ENCODE measurements around the gene LPIN3. TPM values are rescaled to one million over a fixed set of nuclear protein-coding genes. Genes with fewer than 3 reads are reported as not detected.

Gene LPIN3
- total and polyA plus RNA-seq, 2 of the 4 experiments (the other 2 are of a cell fraction), result 2.3 to 8.3 TPM

- in situ Hi-C loops (cut with MboI; ENCODE audit: low sequenced_read_pairs), result loop anchor here (5.0 kb wide), 1 partner anchor 99 kb away; no protein-coding TSS in a partner anchor
Observed at GRCh38 chr20:41331731-41332130, 8.9 kb upstream of the LPIN3 start.

More at GRCh38 chr20:41331731-41332130, 8.9 kb upstream of the LPIN3 start:
- Histone ChIP-seq H3K9me3 (ENCODE audit: control insufficient read depth, insufficient read depth, low read length) (no peaks in the 10 kb centered on the region), H3K4me3 (ENCODE audit: insufficient read depth, low read depth, low read length) (no peak overlapping the region), H3K79me1 (ENCODE audit: low read depth in 1 of 2, low read length in 2 of 2) (peaks cover 0 to 12% of the 10 kb centered on the region in 2 experiments; a peak in 1 of 4 replicates), H3K4me1 (ENCODE audit: control insufficient read depth, insufficient read depth, low read length) (peaks cover 30% of the 10 kb centered on the region), H3K23ac (ENCODE audit: low read depth, low read length) (no peak overlapping the region), H2BK5ac (ENCODE audit: low read depth, low read length, poor library complexity, severe bottlenecking) (no peak overlapping the region), H2AFZ (replicated peaks; ENCODE audit: low read length, poor library complexity) (no peak overlapping the region), H2BK120ac (ENCODE audit: low read depth, low read length) (peak overlapping the region; percentile 80; the same call in 1 of the 2 replicates), H3K36me3 (ENCODE audit: control insufficient read depth, insufficient read depth, low read length) (no peaks in the 10 kb centered on the region), H3K56ac (ENCODE audit: extremely low read depth, insufficient read depth, low read length) (no peak overlapping the region), H2BK15ac (ENCODE audit: low read depth, low read length) (0 out of 3 replicates have a peak overlapping the region, but pooled peaks have one; percentile 47), H3K4ac (ENCODE audit: low read depth, low read length) (0 out of 2 replicates have a peak overlapping the region, but pooled peaks have one; percentile 66), H2BK20ac (ENCODE audit: low read depth, low read length) (no peak overlapping the region; the same call in 1 of the 2 replicates), H4K20me1 (ENCODE audit: insufficient read depth, low read length) (no peaks in the 10 kb centered on the region), H4K8ac (ENCODE audit: low read depth in 2 of 2, low read length in 2 of 2) (no peak overlapping the region), H3K4me2 (ENCODE audit: low read depth, low read length) (no peak overlapping the region), H3K14ac (replicated peaks; ENCODE audit: low read depth, low read length) (no peak overlapping the region), H3K27ac (ENCODE audit: insufficient read depth, low read length) (no peak overlapping the region), H3K18ac (ENCODE audit: low read depth, low read length) (no peak overlapping the region), H3K9ac (ENCODE audit: low read depth, low read length) (no peak overlapping the region), H4K91ac (ENCODE audit: insufficient read depth, low read depth, low read length) (no peak overlapping the region; the same call in 1 of the 2 replicates), H2AK5ac (ENCODE audit: low read depth, low read length) (no peak overlapping the region; the same call in 1 of the 2 replicates), H4K5ac (ENCODE audit: low read depth, low read length) (no peak overlapping the region), H2AK9ac (replicated peaks; ENCODE audit: low read depth, low read length, poor library complexity) (no peak overlapping the region), H3K27me3 (ENCODE audit: control insufficient read depth, insufficient read depth, low read length) (no peaks in the 10 kb centered on the region), H3K9me1 (ENCODE audit: insufficient read depth, low read length) (peaks cover 14% of the 10 kb centered on the region)
- no TSS peak for BruUV-seq (replicated peaks)
- ATAC-seq (ENCODE audit: low read depth) (no peak), DNase-seq (no peak)
- TF ChIP-seq RFX5 (IDR thresholded peaks at IDR 0.05; ENCODE audit: low read depth, low read length) (no peak), SMC3 (IDR thresholded peaks at IDR 0.05; ENCODE audit: low read depth, low read length) (no peak), POLR2A (IDR thresholded peaks at IDR 0.05; ENCODE audit: low read depth, low read length) (no peak), MAFK (IDR thresholded peaks at IDR 0.05; ENCODE audit: low read depth, low read length) (no peak), CHD1 (IDR thresholded peaks at IDR 0.05; ENCODE audit: low read depth, low read length) (no peak), BHLHE40 (IDR thresholded peaks at IDR 0.05; ENCODE audit: low read depth, low read length) (no peak)
- TF ChIP-seq, protein P1, sequence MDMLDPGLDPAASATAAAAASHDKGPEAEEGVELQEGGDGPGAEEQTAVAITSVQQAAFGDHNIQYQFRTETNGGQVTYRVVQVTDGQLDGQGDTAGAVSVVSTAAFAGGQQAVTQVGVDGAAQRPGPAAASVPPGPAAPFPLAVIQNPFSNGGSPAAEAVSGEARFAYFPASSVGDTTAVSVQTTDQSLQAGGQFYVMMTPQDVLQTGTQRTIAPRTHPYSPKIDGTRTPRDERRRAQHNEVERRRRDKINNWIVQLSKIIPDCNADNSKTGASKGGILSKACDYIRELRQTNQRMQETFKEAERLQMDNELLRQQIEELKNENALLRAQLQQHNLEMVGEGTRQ (IDR thresholded peaks at IDR 0.05; ENCODE audit: low read depth, low read length), result no peak
- TF ChIP-seq, protein P2, sequence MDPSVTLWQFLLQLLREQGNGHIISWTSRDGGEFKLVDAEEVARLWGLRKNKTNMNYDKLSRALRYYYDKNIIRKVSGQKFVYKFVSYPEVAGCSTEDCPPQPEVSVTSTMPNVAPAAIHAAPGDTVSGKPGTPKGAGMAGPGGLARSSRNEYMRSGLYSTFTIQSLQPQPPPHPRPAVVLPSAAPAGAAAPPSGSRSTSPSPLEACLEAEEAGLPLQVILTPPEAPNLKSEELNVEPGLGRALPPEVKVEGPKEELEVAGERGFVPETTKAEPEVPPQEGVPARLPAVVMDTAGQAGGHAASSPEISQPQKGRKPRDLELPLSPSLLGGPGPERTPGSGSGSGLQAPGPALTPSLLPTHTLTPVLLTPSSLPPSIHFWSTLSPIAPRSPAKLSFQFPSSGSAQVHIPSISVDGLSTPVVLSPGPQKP (IDR thresholded peaks at IDR 0.05; ENCODE audit: borderline replicate concordance, low read depth, low read length), result no peak
- POLR2A ChIA-PET (ENCODE audit: unreplicated experiment), result no interaction called here
- no CpG with 5 or more reads among the region's 4 CpGs for WGBS, 2 experiments (ENCODE audit: extremely low coverage in 2 of 2, insufficient read length in 1 of 2)
- dilution Hi-C loops (cut with HindIII; ENCODE audit: low sequenced_read_pairs, unreplicated experiment) (no loop called here), intact Hi-C loops (cut with micrococcal nuclease) (no loop called here)
- CTCF ChIA-PET, result interaction anchor here (1.4 kb wide), 1 partner anchor 159 kb away, joined by 3 read pairs; no protein-coding TSS in a partner anchor

Data from IMR-90 (cell line).